WTC11 (cell line): ENCODE measurements around the gene MCIDAS. TPM values are rescaled to one million over a fixed set of nuclear protein-coding genes. Genes with fewer than 3 reads are reported as not detected.

Source experiments
- ATAC-seq: fragments of 200-7000 bp; cut with Tn5 transposase; 2 replicates; pipeline ENCODE4 v1.10.0; 2021; ENCODE audit warnings: mild to moderate bottlenecking, moderate library complexity
- CTCF ChIA-PET: fragments of 300-600 bp; sonication (Branson Sonifier 250); formaldehyde crosslinking; loops from one replicate; lab custom pipeline; 2021; ENCODE audit warnings: antibody characterized with exemption; lab: Charles Lee
- POLR2A ChIA-PET: fragments of 350-600 bp; sonication (Branson Sonifier 250); formaldehyde crosslinking; loops from one replicate; lab custom pipeline; 2021; ENCODE audit warnings: antibody characterized with exemption; lab: Charles Lee
- DNase-seq: peaks from one replicate; pipeline ENCODE4 v3.0.0; 2021; ENCODE audit warnings: low spot score
- H3K27ac Mint-ChIP-seq: 2 replicates; pipeline ENCODE4 v1.8.0; 2021; ENCODE audit warnings: mixed read lengths
- H3K27me3 Mint-ChIP-seq: 2 replicates; pipeline ENCODE4 v1.8.0; 2021; ENCODE audit warnings: low read depth, mild to moderate bottlenecking, moderate library complexity, mixed read lengths
- H3K36me3 Mint-ChIP-seq: 2 replicates; pipeline ENCODE4 v1.8.0; 2021; ENCODE audit warnings: mixed read lengths
- H3K4me1 Mint-ChIP-seq: 2 replicates; pipeline ENCODE4 v1.8.0; 2022; ENCODE audit warnings: mixed read lengths
- H3K4me3 Mint-ChIP-seq: 2 replicates; pipeline ENCODE4 v1.8.0; 2021; ENCODE audit warnings: mild to moderate bottlenecking, moderate library complexity, mixed read lengths
- H3K9me3 Mint-ChIP-seq: 2 replicates; pipeline ENCODE4 v1.8.0; 2021; ENCODE audit warnings: mixed read lengths
- AR ChIP-seq: fragments of 250-450 bp; sonication (Bioruptor Pico); IDR thresholded peaks from 2 replicates; pipeline ENCODE4 v1.9.0; 2021; ENCODE audit warnings: mild to moderate bottlenecking
- ATF6 ChIP-seq: sonication (generic); formaldehyde crosslinking; IDR thresholded peaks from 2 replicates; pipeline ENCODE4 v1.8.1; 2023; ENCODE audit warnings: mild to moderate bottlenecking, missing genetic modification reagents
- CREB1 ChIP-seq: sonication (generic); formaldehyde crosslinking; IDR thresholded peaks from 2 replicates; pipeline ENCODE4 v1.8.0; 2023; ENCODE audit warnings: mild to moderate bottlenecking, missing genetic modification reagents
- FOXJ3 ChIP-seq: sonication (generic); formaldehyde crosslinking; IDR thresholded peaks from 2 replicates; pipeline ENCODE4 v1.9.0; 2021; ENCODE audit warnings: missing genetic modification reagents, mild to moderate bottlenecking, borderline replicate concordance
- HMGA2 ChIP-seq: fragments of 250-450 bp; sonication (Bioruptor Pico); IDR thresholded peaks from 2 replicates; pipeline ENCODE4 v1.4.0; 2021; ENCODE audit warnings: mild to moderate bottlenecking, moderate library complexity
- KAT7 ChIP-seq: sonication (generic); formaldehyde crosslinking; IDR thresholded peaks from 2 replicates; pipeline ENCODE4 v1.8.1; 2023; ENCODE audit warnings: missing genetic modification reagents, mild to moderate bottlenecking, borderline replicate concordance
- MAX ChIP-seq: sonication (generic); formaldehyde crosslinking; IDR thresholded peaks from 2 replicates; pipeline ENCODE4 v1.8.0; 2022; ENCODE audit warnings: mild to moderate bottlenecking, missing genetic modification reagents
- NFATC4 ChIP-seq: fragments of 250-450 bp; sonication (Bioruptor Pico); IDR thresholded peaks from 2 replicates; pipeline ENCODE4 v1.9.0; 2021; ENCODE audit warnings: mild to moderate bottlenecking
- SOX15 ChIP-seq: fragments of 250-450 bp; sonication (Bioruptor Pico); IDR thresholded peaks from 2 replicates; pipeline ENCODE4 v1.9.0; 2021; ENCODE audit warnings: mild to moderate bottlenecking
- TEAD1 ChIP-seq: sonication (generic); formaldehyde crosslinking; IDR thresholded peaks from 2 replicates; pipeline ENCODE4 v1.8.0; 2022; ENCODE audit warnings: mild to moderate bottlenecking, missing genetic modification reagents
- TP53 ChIP-seq: sonication (generic); formaldehyde crosslinking; IDR thresholded peaks from 2 replicates; pipeline ENCODE4 v1.8.1; 2023; ENCODE audit warnings: mild to moderate bottlenecking, missing genetic modification reagents
- ZMAT4 ChIP-seq: fragments of 250-450 bp; sonication (Bioruptor Pico); IDR thresholded peaks from 2 replicates; pipeline ENCODE4 v1.9.0; 2021; ENCODE audit warnings: mild to moderate bottlenecking
- ZNF263 ChIP-seq: sonication (generic); formaldehyde crosslinking; IDR thresholded peaks from 2 replicates; pipeline ENCODE4 v1.8.1; 2022; ENCODE audit warnings: low read depth, mild to moderate bottlenecking, moderate library complexity, missing genetic modification reagents
- ZNF317 ChIP-seq: sonication (generic); formaldehyde crosslinking; IDR thresholded peaks from 2 replicates; pipeline ENCODE4 v1.8.1; 2023; ENCODE audit warnings: low read depth, mild to moderate bottlenecking, moderate library complexity, missing genetic modification reagents, borderline replicate concordance
- ZNF423 ChIP-seq: fragments of 250-450 bp; sonication (Bioruptor Pico); IDR thresholded peaks from 2 replicates; pipeline ENCODE4 v2.1.2; 2022; ENCODE audit warnings: mild to moderate bottlenecking, moderate library complexity
- total RNA-seq: library from RNA; stranded (reverse); gene quantifications from 3 replicates; pipeline ENCODE4 v1.2.3, GENCODE V29; 2021
- TF ChIP-seq, protein P1 (sequence below): sonication (generic); formaldehyde crosslinking; IDR thresholded peaks from 2 replicates; pipeline ENCODE4 v1.8.0; 2023; ENCODE audit warnings: mild to moderate bottlenecking, missing genetic modification reagents
- TF ChIP-seq, protein P2 (sequence below): fragments of 250-450 bp; sonication (Bioruptor Pico); IDR thresholded peaks from 2 replicates; pipeline ENCODE4 v1.9.0; 2021; ENCODE audit warnings: moderate library complexity, mild to moderate bottlenecking, inconsistent platforms, borderline replicate concordance
- TF ChIP-seq, protein P3 (sequence below): sonication (generic); formaldehyde crosslinking; IDR thresholded peaks from 2 replicates; pipeline ENCODE4 v1.8.0; 2023; ENCODE audit warnings: missing genetic modification reagents, mild to moderate bottlenecking, borderline replicate concordance

Gene MCIDAS
- total RNA-seq, 1 experiment from 2014 or later, result 0.20 TPM

GRCh38 chr5:55223812-55224240 lies 3.3 kb downstream of the MCIDAS start:
- Mint-ChIP-seq H3K36me3 (no peaks in the 10 kb centered on the region), H3K4me3 (peak overlapping the region; percentile 55), H3K27me3 (peaks cover 99% of the 10 kb centered on the region), H3K27ac (no peak overlapping the region), H3K4me1 (peaks cover 51% of the 10 kb centered on the region), H3K9me3 (no peaks in the 10 kb centered on the region)
- CTCF ChIA-PET, result interaction anchor here (0.8 to 2.5 kb wide), 11 partner anchors 8 to 413 kb away, joined by 3 to 9 read pairs (median 5); partner anchors contain the start of gene CCNO
- DNase-seq, result no peak
- ATAC-seq, result no peak
- TF ChIP-seq HMGA2 (CRISPR knock-in tag), result no peak
- TF ChIP-seq TEAD1, result no peak
- 0 out of 2 replicates have a peak, but pooled peaks have one; percentile 7 for TF ChIP-seq KAT7
- no peak for TF ChIP-seq CREB1
- no peak for TF ChIP-seq MAX (CRISPR knock-in tag)
- POLR2A ChIA-PET, result interaction anchor here (1.0 to 1.1 kb wide), 2 partner anchors 8 to 12 kb away, joined by 3 to 7 read pairs; no protein-coding TSS in a partner anchor

GRCh38 chr5:55222985-55223811 lies 3.9 kb downstream of the MCIDAS start:
- peak; percentile 56 for DNase-seq
- Mint-ChIP-seq H3K27ac (no peak overlapping the region), H3K4me3 (peak overlapping the region; percentile 55), H3K9me3 (no peaks in the 10 kb centered on the region), H3K4me1 (peaks cover 56% of the 10 kb centered on the region), H3K27me3 (peaks cover 97% of the 10 kb centered on the region), H3K36me3 (no peaks in the 10 kb centered on the region)
- CTCF ChIA-PET, result interaction anchor here (0.8 to 2.5 kb wide), 10 partner anchors 9 to 413 kb away, joined by 3 to 9 read pairs (median 5); partner anchors contain the start of gene CCNO
- ATAC-seq, result no peak
- POLR2A ChIA-PET, result interaction anchor here (1.0 to 1.1 kb wide), 2 partner anchors 9 to 12 kb away, joined by 3 to 7 read pairs; no protein-coding TSS in a partner anchor
- TF ChIP-seq AR, result no peak
- no peak for TF ChIP-seq ZNF263
- TF ChIP-seq NFATC4, result no peak
- TF ChIP-seq, protein P1, sequence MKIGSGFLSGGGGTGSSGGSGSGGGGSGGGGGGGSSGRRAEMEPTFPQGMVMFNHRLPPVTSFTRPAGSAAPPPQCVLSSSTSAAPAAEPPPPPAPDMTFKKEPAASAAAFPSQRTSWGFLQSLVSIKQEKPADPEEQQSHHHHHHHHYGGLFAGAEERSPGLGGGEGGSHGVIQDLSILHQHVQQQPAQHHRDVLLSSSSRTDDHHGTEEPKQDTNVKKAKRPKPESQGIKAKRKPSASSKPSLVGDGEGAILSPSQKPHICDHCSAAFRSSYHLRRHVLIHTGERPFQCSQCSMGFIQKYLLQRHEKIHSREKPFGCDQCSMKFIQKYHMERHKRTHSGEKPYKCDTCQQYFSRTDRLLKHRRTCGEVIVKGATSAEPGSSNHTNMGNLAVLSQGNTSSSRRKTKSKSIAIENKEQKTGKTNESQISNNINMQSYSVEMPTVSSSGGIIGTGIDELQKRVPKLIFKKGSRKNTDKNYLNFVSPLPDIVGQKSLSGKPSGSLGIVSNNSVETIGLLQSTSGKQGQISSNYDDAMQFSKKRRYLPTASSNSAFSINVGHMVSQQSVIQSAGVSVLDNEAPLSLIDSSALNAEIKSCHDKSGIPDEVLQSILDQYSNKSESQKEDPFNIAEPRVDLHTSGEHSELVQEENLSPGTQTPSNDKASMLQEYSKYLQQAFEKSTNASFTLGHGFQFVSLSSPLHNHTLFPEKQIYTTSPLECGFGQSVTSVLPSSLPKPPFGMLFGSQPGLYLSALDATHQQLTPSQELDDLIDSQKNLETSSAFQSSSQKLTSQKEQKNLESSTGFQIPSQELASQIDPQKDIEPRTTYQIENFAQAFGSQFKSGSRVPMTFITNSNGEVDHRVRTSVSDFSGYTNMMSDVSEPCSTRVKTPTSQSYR (CRISPR knock-in tag), result no peak
- no peak for TF ChIP-seq SOX15
- TF ChIP-seq, protein P2, sequence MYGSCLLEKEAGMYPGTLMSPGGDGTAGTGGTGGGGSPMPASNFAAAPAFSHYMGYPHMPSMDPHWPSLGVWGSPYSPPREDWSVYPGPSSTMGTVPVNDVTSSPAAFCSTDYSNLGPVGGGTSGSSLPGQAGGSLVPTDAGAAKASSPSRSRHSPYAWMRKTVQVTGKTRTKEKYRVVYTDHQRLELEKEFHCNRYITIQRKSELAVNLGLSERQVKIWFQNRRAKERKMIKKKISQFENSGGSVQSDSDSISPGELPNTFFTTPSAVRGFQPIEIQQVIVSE, result no peak
- no peak for TF ChIP-seq ZNF423 (CRISPR knock-in tag)
- TF ChIP-seq, protein P3, sequence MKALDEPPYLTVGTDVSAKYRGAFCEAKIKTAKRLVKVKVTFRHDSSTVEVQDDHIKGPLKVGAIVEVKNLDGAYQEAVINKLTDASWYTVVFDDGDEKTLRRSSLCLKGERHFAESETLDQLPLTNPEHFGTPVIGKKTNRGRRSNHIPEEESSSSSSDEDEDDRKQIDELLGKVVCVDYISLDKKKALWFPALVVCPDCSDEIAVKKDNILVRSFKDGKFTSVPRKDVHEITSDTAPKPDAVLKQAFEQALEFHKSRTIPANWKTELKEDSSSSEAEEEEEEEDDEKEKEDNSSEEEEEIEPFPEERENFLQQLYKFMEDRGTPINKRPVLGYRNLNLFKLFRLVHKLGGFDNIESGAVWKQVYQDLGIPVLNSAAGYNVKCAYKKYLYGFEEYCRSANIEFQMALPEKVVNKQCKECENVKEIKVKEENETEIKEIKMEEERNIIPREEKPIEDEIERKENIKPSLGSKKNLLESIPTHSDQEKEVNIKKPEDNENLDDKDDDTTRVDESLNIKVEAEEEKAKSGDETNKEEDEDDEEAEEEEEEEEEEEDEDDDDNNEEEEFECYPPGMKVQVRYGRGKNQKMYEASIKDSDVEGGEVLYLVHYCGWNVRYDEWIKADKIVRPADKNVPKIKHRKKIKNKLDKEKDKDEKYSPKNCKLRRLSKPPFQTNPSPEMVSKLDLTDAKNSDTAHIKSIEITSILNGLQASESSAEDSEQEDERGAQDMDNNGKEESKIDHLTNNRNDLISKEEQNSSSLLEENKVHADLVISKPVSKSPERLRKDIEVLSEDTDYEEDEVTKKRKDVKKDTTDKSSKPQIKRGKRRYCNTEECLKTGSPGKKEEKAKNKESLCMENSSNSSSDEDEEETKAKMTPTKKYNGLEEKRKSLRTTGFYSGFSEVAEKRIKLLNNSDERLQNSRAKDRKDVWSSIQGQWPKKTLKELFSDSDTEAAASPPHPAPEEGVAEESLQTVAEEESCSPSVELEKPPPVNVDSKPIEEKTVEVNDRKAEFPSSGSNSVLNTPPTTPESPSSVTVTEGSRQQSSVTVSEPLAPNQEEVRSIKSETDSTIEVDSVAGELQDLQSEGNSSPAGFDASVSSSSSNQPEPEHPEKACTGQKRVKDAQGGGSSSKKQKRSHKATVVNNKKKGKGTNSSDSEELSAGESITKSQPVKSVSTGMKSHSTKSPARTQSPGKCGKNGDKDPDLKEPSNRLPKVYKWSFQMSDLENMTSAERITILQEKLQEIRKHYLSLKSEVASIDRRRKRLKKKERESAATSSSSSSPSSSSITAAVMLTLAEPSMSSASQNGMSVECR (CRISPR knock-in tag), result 0 out of 2 replicates have a peak, but pooled peaks have one; percentile 15
- no peak for TF ChIP-seq ZNF317 (CRISPR knock-in tag)
- no peak for TF ChIP-seq TP53 (CRISPR knock-in tag)
- TF ChIP-seq ATF6, result no peak
- TF ChIP-seq ZMAT4 (CRISPR knock-in tag), result no peak
- no peak for TF ChIP-seq FOXJ3 (CRISPR knock-in tag)
- TF ChIP-seq MAX (CRISPR knock-in tag), result no peak
